Esophagus squamous epithelium (tissue), 4 donors: ENCODE results near the gene GNB1L.

Source experiments
- POLR2A ChIP-seq, 4 donors: fragments of 450-650 bp; IDR thresholded peaks; one replicate each; pipeline ENCODE4 v1.6.1; 2017; ENCODE audit warnings: antibody characterized with exemption in 4 of 4, mild to moderate bottlenecking in 4 of 4, moderate library complexity in 3 of 4
- TF ChIP-seq, protein P1 (sequence below), 6 experiments: fragments of 450-650 bp in 4 of 6; fragments of 200-600 bp in 2 of 6; sonication (generic) in 2 of 6; IDR thresholded peaks; one replicate each; pipeline ENCODE4 v1.5.1; 2016 to 2019; ENCODE audit warnings: antibody characterized with exemption in 6 of 6, mild to moderate bottlenecking in 4 of 6, moderate library complexity in 4 of 6

DNA sequence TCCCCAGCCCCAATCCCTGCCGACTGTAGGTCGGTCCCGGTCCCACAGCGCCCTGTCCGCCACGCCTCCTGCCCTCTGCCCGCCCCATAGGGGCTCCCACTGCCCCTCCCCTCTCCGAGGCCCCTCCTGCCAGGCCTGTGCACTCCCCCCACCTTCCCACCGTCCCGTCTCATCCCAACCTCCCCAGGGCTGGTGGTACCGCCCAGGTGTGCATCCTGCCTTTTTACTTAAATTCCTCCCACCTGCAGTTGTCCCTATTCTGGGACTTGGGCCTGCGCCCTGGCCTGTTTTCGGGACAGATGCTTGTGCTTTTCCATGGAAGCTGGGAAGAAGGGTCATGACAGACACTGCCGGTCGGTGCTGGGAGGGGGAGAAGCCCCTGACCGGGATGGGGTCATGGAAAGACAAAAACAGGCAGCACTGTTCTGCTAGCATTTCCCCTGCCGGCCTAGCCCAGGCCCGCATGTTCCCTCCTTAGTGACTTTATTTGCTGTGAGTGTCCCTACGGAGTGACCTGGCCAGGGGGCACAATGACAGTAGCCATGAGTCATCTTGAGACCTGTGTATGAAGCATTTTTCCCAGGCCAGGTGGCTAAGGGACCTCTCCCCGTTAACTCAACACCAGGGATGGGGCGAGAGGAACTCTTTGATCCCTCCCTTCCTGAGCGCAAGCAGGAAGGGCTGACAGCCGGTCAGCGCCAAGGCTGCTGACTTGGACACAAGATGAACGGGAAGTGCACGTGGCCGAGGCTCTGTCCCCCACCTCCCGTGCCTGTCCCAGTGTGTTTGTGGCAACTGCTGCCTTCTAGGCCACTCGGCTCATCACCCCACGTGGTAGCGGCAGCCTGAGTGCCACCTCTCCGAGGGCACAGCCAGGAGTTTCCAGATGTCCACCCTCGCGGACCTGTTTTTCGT, 87.0 kb downstream of the GNB1L start:
- TF ChIP-seq, protein P1, sequence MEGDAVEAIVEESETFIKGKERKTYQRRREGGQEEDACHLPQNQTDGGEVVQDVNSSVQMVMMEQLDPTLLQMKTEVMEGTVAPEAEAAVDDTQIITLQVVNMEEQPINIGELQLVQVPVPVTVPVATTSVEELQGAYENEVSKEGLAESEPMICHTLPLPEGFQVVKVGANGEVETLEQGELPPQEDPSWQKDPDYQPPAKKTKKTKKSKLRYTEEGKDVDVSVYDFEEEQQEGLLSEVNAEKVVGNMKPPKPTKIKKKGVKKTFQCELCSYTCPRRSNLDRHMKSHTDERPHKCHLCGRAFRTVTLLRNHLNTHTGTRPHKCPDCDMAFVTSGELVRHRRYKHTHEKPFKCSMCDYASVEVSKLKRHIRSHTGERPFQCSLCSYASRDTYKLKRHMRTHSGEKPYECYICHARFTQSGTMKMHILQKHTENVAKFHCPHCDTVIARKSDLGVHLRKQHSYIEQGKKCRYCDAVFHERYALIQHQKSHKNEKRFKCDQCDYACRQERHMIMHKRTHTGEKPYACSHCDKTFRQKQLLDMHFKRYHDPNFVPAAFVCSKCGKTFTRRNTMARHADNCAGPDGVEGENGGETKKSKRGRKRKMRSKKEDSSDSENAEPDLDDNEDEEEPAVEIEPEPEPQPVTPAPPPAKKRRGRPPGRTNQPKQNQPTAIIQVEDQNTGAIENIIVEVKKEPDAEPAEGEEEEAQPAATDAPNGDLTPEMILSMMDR (IDR thresholded peaks at IDR 0.05): no peak
- no peak for TF ChIP-seq POLR2A (IDR thresholded peaks at IDR 0.05)
